ENCODE measurements around the gene CSF1.

DNA sequence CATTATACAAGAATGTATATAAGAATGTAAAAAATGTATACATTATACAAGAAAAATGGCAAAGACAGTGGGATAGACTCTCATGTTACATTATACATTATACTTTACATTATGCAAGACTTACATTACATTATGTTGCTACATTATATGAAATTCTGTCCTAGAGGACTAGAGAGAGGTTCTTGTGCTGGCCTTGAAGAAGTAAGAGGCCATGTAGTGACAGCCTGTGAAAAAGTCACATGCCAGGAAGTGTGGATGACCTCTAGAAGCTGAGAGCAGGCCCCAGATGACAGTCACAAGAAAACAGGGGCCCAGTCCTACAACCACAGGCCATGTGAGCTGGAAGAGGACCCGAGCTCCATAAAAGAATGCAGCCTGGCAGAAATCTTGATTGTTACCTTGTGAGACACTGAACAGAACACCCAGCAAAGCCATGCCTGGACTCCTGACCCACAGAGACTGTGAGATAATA is 43.4 kb downstream of the CSF1 start:
- no peak for TF ChIP-seq EZH2 (IDR thresholded peaks at IDR 0.05; ENCODE audit: insufficient read depth, poor library complexity, severe bottlenecking)
- no peak for TF ChIP-seq EZH2phosphoT487 (IDR thresholded peaks at IDR 0.05; ENCODE audit: insufficient read depth, low read depth)

Measured in GM23248 (cell line).